ENCODE data around the gene DUSP28. TPM values are rescaled to one million over a fixed set of nuclear protein-coding genes. Genes with fewer than 3 reads are reported as not detected.

Gene DUSP28
- total and polyA plus RNA-seq, 2 experiments from 2014 or later, result 2.7 to 4.3 TPM

- Mint-ChIP-seq H3K27ac (no peak overlapping the region), H3K9me3 (no peaks in the 10 kb centered on the region), H3K4me1 (no peaks in the 10 kb centered on the region; the same call in 2 of the 3 replicates), H3K27me3 (ENCODE audit: insufficient read depth, low read depth, poor library complexity) (peaks cover 3% of the 10 kb centered on the region), H3K4me3 (no peak overlapping the region), H3K36me3 (ENCODE audit: low read depth) (peaks cover 2% of the 10 kb centered on the region; the same call in 1 of the 3 replicates)
- H3K4me3 ChIP-seq, result no peak overlapping the region
- H3F3A ChIP-seq (replicated peaks; ENCODE audit: low read depth), result no peaks in the 10 kb centered on the region
- H3K27ac ChIP-seq (ENCODE audit: low read depth), result no peak overlapping the region
- ATAC-seq (no peak), DNase-seq (ENCODE audit: low spot score) (no peak)
- no peak overlapping the region for H2AFZ ChIP-seq
- no peaks in the 10 kb centered on the region for H3K79me2 ChIP-seq (replicated peaks; ENCODE audit: insufficient read depth)
- H3K4me1 ChIP-seq (ENCODE audit: insufficient read depth), result no peaks in the 10 kb centered on the region
- TF ChIP-seq EZH2phosphoT487 (IDR thresholded peaks at IDR 0.05; ENCODE audit: unreplicated experiment), result no peak
- TF ChIP-seq NANOG (IDR thresholded peaks at IDR 0.05; ENCODE audit: borderline replicate concordance), result no peak
- no peak for TF ChIP-seq ETS1 (IDR thresholded peaks at IDR 0.05)
- TF ChIP-seq ZNF331 (CRISPR knock-in tag; IDR thresholded peaks at IDR 0.05; ENCODE audit: low read depth), result no peak
- TF ChIP-seq CREB1 (CRISPR knock-in tag; IDR thresholded peaks at IDR 0.05; ENCODE audit: low read depth), result no peak
- no peak for TF ChIP-seq JUNB (IDR thresholded peaks at IDR 0.05; ENCODE audit: unreplicated experiment)
- TF ChIP-seq STAT1 (IDR thresholded peaks at IDR 0.05; ENCODE audit: unreplicated experiment), result no peak
- TF ChIP-seq POLR2AphosphoS5 (IDR thresholded peaks at IDR 0.05; ENCODE audit: low read depth), result no peak
- no peak for TF ChIP-seq CTCF (conservative IDR thresholded peaks at IDR 0.05; ENCODE audit: low read depth in 2 of 2)
- TF ChIP-seq ZNF462 (CRISPR knock-in tag; IDR thresholded peaks at IDR 0.05), result no peak
- TF ChIP-seq ZNF114 (CRISPR knock-in tag; IDR thresholded peaks at IDR 0.05), result no peak
- TF ChIP-seq REST (IDR thresholded peaks at IDR 0.05; ENCODE audit: unreplicated experiment), result no peak
- TF ChIP-seq EZH2 (IDR thresholded peaks at IDR 0.05; ENCODE audit: low read depth, unreplicated experiment), result no peak
- H3K9me2 ChIP-seq (ENCODE audit: insufficient read depth), result no peaks in the 10 kb centered on the region
- H4K20me1 ChIP-seq (replicated peaks; ENCODE audit: insufficient read depth), result no peaks in the 10 kb centered on the region; the same call in none of the 2 replicates
- no peaks in the 10 kb centered on the region for H3K36me3 ChIP-seq (ENCODE audit: insufficient read depth)
- H3K4me2 ChIP-seq, result no peak overlapping the region
- no peaks in the 10 kb centered on the region for H3K27me3 ChIP-seq (ENCODE audit: insufficient read depth)
Observed at GRCh38 chr2:240599141-240599583, 39.0 kb downstream of the DUSP28 start.

Data from GM23338 (cell line).